T-helper 1 cell treated with Interleukin-12 subunit alpha and Interleukin-12 subunit beta and Interleukin-4 antibody, amounts not matched to agents 30 ng/mL and 1 ng/mL, for 36 hours (primary cell): ENCODE measurements around the gene GTPBP1. TPM values are rescaled to one million over a fixed set of nuclear protein-coding genes. Genes with fewer than 3 reads are reported as not detected.

Experiments used
- intact Hi-C: fragments of 100-400 bp; cut with micrococcal nuclease; formaldehyde crosslinking; loops from one replicate; pipeline ENCODE4 v1.15.1; 2024
- total RNA-seq: library from RNA; stranded (reverse); gene quantifications from 2 replicates; pipeline ENCODE4 v1.2.3, GENCODE V29; 2022

The GTPBP1 gene
- total RNA-seq, 1 donor from 2014 or later: 104 TPM

DNA sequence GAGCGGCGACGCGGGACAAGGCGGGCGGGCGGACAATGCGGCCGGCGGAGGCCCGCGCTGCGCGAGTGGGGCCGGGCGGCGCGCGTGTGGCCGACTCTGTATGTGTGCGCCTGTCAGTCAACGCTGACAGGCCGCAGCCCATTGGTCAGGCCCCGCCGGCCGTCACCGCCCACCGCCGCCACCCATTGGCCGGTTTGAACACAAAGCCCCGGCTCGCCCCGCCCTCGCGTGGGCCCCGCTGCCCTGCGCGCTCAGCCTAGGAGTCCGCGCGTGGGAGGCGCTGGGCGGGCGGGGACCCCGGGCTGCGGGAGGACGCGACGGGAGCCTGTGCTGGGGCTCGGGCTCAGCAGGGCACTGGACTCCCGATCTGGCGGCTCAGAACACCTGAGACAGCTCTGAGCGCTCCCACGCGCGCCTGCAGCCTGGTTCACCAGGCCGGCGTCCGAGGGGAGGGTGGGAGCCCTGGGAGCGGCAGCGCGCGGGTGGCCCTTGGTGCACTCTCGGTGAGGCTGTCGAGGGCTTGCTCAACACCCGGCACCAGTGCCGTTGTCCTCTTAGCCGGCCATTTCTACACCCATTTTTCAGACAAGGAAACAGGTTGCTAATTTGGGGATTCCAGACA lies 50.3 kb downstream of the GTPBP1 start, which contains the start of gene SUN2:
SUN2 (minus strand) TSS at position 88 of the 622 bp plus-strand sequence. CDS start 3,370 bp downstream, outside the sequence.
- intact Hi-C loops: loop anchor here (1.0 to 10.0 kb wide), 10 partner anchors 38 to 803 kb away; partner anchors contain the start of genes APOBEC3A, C22orf23, CBX7 and CBY1

DNA sequence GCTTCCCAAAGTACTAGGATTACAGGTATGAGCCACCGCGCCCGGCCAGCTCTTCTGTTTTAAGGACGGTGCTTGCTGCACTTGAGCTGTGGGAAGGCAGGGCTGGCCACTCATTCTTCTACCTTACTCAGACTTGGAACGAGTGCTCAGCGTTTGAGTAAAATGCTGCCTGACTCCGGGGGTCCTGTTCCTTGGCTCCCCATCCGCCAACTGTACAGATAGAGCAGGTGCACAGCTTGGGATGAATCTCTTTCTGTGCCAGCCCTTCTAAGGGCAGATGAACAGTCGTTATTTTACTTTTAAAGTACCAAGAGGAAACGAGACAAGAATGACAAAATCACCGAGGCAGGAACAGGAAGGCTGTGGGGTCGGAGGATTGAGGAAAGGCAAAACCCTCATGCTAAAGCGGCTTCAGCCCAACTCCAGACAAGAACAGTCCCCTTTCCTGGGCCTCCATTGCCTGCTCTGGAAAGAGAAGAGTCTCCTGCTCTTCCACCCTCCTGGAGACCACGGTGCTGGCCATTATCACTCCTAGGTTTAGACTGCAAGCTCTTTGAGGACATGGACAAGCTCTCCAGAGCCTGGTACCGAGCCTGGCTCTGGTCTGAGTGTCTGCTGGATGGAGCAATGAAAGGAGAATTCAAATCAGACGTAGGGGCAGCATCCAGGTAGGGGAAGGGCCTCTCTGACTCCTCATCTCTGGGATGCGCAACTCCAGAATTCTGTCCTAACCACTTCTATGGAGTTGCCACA lies 51.1 kb downstream of the GTPBP1 start:
- intact Hi-C loops: loop anchor here (1.0 to 10.0 kb wide), 9 partner anchors 37 to 804 kb away; partner anchors contain the start of genes APOBEC3A, C22orf23, CBY1 and DDX17

DNA sequence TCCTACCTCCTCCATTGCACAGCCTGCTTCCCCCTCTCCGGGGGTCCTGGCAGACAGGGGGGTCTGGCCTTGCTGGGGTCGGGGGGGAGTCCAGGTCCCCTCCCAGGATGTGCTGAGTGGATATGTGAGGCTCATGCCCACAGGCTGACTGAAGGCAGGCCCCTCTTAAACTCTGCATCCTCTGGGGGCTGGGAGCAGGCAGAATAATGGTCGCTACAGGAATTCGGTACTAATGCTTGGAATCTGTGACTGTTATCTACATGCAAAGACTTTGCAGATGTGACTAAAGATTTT lies 51.7 kb downstream of the GTPBP1 start:
- intact Hi-C loops: loop anchor here (2.0 to 10.0 kb wide), 6 partner anchors 85 to 805 kb away; partner anchors contain the start of genes APOBEC3A, C22orf23, CBY1 and DMC1

DNA sequence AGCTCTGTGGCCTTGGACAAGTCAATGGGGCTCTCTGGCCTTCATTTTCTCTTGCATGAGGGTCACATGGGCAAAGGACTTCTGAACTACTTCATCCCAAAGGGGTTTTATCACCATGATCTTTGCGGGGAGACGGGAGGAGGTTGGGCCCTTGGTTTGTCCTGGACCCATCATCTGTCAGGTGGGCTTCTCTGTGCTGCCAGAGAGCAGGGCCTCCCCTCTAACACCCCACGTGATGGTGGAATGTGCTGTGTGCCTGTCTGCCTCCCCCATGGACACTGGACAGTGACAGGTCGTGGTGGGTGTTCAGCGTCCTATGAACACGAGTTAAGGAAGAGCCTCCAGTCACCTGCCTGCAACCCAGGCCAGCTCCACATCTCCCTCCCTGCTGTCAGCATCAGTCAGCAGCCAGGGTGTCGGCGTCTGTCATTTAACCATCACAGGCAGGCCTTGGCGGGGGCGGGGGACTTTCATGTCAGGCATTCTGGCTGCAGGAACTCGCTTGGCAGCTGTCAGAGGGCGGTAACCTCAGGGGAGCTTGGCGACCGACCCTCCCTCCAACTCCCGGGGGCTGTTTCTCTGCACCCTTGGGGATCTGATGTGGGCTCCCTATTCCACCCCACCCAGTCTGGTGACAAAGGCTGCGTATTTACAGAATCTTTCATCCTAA lies 52.7 kb downstream of the GTPBP1 start:
- intact Hi-C loops: loop anchor here (5.0 to 10.0 kb wide), 3 partner anchors 84 to 196 kb away; partner anchors contain the start of genes APOBEC3A, DMC1 and NPTXR

DNA sequence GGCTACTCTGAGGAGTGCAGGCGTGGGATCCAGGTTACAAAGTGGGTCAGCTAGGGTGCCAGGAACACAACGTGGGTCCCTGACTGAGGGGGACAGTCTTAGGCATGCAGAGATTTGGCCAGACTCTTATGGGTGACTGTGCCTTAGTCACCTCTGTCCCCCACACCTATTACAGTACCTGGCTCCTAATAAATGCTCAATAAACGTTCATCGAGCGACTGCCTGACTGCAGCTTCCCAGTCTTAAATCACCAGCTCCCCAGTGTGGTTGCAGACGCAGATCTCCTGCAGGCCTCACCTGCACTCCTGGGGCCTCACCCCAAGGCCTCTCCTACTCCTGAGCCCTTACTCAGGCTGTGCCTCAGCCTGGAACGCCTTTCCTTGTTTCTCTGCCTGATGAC lies 53.3 kb downstream of the GTPBP1 start:
- intact Hi-C loops: loop anchor here (5.0 to 10.0 kb wide), 3 partner anchors 83 to 196 kb away; partner anchors contain the start of genes APOBEC3A, DMC1 and NPTXR

DNA sequence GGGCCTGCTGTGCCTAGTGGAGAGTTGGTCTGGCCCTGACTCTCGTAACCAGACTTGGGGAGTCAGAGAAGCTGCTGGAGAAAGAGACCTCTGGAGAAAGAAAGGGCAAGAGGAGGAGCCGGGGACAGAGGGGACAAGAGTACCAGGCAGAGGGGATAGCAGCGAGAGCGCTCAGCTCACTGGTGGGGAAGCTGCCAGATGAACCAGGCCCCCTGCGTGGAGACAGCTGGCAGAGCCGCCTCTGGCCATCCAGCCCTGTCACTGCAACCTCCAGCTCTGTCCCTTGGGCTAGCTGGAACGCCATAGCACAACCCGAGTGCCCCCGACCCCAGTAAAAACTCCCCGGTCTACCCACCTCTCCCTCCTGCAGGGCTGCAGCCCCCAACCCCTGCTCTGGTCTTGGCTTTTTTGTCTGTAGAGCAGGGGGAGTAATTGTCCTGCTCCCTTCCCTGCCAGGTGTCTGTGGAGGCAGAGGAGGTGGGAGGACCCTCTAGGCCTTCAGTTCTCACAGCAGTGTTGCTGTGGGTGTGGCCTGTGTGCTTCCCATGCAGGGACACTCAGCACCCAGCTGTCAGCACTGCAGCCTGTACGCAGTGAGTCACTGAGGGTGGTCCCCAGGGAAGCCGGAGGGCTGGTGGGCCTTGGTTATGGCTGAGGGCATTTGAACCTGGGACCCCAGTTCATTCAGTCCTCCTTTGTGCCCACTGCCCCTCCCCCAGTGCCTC lies 54.9 kb downstream of the GTPBP1 start:
- intact Hi-C loops: no loop called here

DNA sequence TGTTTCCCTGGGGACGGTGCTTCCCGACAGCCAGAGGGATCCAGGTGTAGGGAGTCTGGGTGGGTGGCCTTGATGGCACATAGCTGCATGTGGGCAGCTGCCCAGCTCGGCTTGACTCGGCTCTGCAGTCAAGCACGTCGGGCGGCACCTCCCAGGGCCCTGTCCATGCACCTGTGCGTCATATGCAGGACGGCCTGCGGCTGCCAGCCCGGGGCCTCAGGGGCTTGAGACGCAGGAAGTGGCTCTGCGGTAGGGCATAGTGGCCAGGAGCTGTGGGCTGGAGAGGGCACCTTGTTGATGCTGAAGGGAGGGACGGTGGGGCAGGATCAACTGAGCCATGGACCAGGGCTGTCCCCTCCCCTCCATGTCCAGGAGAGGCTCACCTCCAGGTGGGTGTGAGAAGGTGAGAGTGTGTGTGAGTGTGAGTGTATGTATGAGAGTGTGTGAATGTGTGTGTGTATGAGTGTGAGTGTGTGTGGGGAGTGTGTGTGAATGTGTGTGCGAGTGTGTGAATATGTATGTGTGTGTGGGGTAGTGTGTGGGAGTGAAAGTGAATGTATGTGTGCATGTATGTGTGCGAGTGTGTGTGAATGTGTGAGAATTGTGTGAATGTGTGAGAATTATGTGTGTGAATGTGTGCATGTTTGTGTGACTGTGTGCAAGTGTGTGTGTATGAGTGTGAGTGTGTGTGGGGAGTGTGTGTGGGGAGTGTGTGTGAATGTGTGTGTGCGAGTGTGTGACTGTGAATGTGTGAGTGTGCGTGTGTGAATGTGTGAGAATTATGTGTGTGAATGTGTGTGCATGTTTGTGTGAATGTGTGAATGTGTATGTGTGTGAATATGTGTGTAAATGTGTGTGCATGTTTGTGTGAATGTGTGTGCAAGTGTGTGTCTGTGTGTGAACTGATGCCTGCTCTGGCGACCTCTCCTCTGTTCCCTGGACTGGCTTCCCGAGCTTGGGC lies 55.7 kb downstream of the GTPBP1 start:
- intact Hi-C loops: no loop called here

DNA sequence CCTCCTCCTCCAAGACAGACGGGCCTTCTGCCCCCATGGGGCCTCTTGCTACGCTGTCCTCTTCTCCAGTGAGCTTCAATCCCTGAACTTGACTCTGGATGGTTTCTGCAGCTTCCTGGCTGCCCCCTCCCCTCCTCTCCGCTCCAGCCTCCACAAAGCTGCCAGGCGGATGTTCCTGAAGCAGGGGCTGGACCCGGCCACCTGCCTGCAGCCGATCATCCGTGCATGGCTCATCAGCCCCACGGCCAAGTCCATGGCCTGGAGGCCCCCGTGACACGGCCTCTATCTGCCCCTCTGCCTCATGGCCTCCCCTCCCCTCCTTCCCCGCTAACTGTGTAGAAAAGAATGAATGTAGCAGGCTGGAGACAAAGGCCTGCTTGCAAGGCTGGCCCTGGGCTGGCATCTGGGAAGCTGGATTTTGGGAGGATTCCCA lies 56.8 kb downstream of the GTPBP1 start:
- intact Hi-C loops: no loop called here

DNA sequence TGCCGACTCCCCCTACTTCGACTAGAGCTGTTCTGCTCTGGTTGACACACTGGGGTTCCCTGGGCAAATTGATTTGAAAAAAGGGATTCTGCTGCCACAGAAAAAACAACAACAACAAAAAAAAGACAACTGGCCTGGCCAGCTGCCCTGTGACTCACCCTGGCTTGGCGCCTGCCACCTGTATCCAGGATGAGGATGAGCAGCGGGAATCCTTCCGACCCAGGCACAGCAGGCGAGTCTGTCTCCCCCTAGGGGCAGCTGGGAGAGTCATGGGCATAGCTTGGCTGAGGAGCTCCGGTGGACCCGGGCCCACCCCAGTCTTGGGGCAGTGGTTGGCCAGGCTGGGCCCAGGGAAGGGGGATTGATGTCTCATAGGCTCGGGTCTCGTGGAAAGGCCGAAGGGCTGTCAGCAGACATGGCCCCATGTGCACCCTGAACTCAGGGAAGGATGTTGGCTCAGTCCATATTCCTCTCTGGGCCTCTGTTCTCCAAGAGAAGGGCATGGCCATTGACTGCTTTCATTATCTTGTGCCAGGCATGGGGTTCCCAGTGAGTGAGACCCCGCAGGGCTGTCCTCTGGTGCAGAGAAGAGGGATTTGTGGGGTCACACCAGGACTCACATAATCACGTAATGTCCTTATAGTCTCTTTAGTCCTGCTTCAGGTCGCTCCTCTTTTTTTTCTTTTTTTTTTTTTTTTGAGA lies 60.5 kb downstream of the GTPBP1 start:
- intact Hi-C loops: no loop called here

DNA sequence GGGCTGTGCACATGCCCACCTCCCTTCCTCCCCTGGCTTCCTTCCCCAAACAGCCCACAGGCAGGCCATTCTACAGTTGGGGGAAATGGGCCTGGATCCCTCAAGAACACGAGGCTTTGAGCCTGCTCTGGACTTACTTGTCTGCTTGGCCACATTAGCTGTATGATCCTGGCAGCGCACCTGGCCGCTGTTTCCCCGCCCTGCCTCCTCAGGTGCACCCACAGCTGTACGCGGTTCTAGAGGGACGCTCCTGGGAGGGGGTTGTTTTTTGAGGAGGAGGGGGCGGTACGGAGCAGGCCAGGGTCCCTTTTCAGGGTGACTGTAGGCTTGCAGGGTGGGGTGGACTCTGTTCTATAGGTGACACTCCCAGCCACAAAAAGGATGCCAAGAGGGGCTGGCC lies 61.6 kb downstream of the GTPBP1 start:
- intact Hi-C loops: no loop called here

DNA sequence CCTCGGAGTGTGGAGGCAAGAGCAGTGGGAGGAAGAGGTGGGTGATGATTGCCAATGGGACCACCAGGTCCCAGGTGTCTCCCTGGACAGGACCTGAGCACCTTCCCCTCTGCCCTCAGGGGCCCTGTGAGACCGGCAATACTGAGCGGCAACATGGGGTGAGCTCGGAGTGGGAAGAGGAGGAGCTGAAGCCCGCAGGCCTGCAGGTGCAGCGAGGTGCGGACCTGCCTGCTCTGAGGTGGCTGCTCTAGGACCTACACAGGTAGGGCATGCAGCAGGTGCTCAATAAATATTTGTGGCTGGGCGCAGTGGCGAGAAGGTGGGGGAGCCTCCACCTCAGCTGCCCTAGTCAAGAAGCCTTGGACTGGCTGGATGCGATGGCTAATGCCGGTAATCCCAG lies 62.3 kb downstream of the GTPBP1 start:
- intact Hi-C loops: no loop called here

DNA sequence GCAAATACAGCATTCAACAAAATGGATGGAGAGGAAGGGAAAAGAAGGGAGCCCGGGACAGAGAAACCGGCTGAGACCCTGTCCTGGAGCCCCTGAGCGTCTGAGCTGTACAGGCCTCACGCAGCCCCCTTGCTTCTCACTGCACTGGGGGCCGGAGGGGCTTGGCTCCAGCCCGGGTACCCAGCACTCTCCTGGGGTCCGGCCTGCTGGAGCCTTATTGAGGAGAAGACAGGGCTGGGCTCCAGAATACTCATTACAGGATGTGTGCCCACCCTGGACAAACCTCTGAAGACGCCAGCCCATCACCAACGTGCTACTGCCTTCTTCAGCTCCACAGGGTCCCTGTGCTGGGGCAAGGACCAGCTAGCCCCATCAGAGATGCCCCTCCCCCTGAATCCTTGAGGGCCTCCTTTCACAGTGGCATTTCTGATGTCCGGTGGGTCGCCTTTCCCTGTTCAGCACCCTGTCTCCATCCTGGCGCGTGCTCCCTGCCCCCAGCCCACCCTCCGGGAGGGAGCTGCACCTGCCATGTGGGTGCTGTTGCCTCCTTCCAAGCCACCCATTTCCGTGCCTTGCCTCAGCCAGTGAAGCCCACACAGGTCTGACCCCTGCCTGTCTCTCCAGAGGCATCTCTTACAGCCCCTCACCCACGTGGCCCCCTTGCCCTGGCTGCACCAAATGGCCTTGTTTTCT lies 64.7 kb downstream of the GTPBP1 start:
- intact Hi-C loops: no loop called here

DNA sequence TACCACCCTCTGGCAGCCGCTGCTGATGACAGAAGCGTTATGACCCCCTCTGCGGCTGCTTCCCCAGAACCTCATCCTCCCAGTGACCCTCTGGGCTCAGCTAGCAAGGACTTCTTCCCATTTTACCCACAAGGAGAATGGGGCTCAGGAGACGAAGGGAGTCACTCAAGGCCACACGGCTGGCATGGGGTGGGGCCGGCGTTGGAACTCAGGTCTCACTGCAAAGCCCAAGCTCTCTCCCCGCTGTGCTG lies 66.8 kb downstream of the GTPBP1 start:
- intact Hi-C loops: no loop called here

DNA sequence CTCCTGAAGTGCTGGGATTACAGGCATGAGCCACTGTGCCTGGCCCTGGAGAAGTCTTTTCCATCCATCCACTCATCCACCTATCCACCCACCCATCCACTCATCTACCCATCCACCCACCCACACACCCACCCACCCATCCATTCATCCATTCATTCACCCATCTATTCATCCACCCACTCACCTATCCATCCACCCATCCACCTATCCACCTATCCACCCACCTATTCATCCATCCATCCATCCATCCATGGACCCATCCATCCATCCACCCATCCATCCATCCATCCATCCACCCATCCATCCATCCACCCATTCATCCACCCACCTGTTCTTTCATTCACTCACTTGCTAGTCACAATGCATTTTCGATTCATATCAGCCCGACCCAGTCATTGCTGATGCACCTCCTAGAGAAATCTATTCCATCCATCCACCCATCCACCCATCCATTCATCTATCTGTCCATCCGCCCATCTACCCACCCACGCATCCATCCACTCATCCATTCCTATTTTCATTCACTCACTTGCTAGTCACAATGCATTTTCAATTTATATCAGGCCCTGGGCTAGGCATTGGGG lies 67.7 kb downstream of the GTPBP1 start:
- intact Hi-C loops: no loop called here

DNA sequence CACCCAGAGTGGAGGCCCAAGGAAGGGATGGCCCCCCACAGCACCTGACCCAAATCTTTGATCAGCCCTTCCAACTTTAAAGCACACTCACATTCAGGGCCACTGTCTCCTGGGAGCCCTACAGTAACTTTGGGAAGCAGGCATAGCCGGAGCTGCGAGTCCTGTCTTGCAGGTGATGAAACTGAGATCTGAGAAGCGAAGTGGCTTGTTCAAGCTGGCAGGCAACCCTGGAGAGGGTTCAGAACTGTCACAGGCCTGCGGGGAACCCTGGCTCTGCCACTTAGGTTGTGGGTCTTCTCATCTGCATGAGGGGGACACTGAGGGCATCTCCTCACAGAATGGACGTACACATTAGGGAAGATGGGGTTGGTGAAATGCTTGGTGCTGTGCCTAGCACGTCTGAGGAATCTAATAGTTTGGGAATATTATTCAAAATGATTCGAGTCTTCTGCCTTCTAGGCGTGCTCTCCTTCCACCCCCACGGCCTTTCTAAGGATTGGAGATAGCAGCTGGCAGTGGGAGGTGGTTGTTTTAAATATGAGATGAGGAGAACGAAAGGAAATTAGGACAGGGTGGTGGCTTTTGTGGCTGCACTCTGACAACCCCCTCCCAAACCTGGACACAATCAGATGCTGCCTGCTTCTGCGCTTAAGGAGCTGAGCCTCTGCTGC lies 68.9 kb downstream of the GTPBP1 start:
- intact Hi-C loops: no loop called here

DNA sequence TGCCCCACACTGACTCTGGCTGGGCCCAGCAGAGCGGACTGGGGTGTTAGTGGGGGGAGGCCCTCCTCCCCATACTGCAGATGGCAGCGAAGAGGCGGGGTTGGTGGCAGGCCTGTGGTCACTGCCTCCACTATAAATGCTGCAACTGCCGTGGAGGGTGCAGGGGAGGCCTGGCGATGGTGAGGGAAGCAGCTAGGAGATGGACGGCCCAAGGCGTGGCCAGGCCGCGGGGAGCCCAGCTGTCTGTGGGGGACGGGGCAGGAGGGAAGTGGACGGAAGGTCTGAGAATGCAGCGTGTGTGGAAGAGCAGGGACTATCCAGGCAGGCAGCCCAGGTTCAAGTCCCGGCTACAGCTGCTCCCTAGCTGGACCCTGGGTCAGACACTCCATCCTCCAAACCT lies 69.9 kb downstream of the GTPBP1 start:
- intact Hi-C loops: no loop called here

DNA sequence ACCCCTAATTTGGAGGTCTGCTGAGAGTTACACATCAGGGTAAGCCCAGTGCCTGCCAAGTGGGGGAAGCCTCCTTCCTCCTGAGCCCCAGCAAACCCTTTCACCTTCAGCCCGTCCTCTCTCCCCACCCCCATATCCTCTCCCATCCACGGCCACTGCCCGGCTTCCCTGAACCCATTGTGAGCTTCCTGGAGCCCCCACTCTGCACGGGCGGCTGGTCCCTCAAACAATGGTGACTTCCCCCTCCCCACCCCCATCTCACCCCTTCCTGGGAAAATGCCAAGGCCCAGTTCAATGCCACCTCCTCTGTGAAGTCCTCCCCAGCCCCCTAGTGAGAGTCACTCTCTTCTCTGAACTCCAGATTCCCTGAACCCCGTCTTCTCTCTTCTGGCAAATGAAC lies 70.3 kb downstream of the GTPBP1 start:
- intact Hi-C loops: no loop called here

DNA sequence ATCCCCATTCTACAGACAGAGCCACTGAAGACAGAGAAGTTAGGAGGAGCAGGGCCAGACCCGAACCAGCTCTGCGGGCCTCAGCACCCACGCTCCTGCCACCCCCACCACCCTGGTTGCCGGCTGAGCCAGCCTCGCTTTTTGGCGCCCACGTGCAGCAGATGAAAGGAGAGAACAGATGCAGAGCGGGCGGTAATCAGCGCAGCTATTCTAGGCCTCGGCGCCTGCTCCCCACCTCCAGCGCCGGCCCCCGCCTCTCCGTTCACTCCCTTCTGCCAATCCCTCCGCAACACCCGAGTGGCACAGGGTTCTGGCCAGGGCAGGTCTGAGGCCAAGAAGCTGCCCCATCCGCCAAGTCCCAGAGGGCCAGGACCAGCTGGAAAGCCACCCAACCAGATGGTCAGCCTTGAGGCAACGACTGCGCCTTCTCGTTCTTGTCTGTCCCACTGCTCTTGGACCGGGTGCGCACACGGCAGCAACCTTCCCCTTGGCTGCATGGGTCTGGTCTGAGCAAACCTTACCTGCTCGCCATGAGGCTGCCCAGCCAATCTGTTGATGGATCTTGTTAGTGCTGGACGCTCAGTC lies 71.4 kb downstream of the GTPBP1 start:
- intact Hi-C loops: no loop called here
